HFFc6 (cell line): ENCODE measurements around the gene APP. TPM values are rescaled to one million over a fixed set of nuclear protein-coding genes. Genes with fewer than 3 reads are reported as not detected.

ENCODE experiments used
- DNase-seq: peaks from one replicate; pipeline ENCODE4 v3.0.0-alpha.2; 2018
- H3K27ac Mint-ChIP-seq: 2 replicates; pipeline ENCODE4 v1.8.0; 2020; ENCODE audit warnings: mild to moderate bottlenecking, mixed read lengths
- H3K27me3 Mint-ChIP-seq: 2 replicates; pipeline ENCODE4 v1.8.0; 2021; ENCODE audit warnings: mild to moderate bottlenecking, moderate library complexity, mixed read lengths; ENCODE audit not compliant: insufficient read depth
- H3K36me3 Mint-ChIP-seq: 2 replicates; pipeline ENCODE4 v1.8.0; 2021; ENCODE audit warnings: low read depth, mixed read lengths
- H3K4me1 Mint-ChIP-seq: 2 replicates; pipeline ENCODE4 v1.8.0; 2020; ENCODE audit warnings: low read depth, mixed read lengths
- H3K4me3 Mint-ChIP-seq: 2 replicates; pipeline ENCODE4 v1.8.0; 2020; ENCODE audit warnings: mild to moderate bottlenecking, moderate library complexity, mixed read lengths
- H3K9me3 Mint-ChIP-seq: 2 replicates; pipeline ENCODE4 v1.8.0; 2020; ENCODE audit warnings: mild to moderate bottlenecking, mixed read lengths
- CTCF ChIP-seq: fragments of 200-600 bp; sonication (generic); IDR thresholded peaks from 2 replicates; pipeline ENCODE4 v1.5.0; 2021; ENCODE audit warnings: antibody characterized with exemption, mild to moderate bottlenecking
- total RNA-seq, 6 experiments: library from RNA; stranded (reverse); fragmentation: NEBNext Ultra II Directional; extraction: Animal tissue kit (Norgen Biotek cat#: 25700); gene quantifications; 2 replicates in 1 of 6; 3 replicates in 5 of 6; pipeline ENCODE4 v1.2.3, GENCODE V29; 2021

APP gene
- total RNA-seq, 6 experiments from 2014 or later: 396 to 438 (median 425) TPM

- no peak overlapping the region for H3K27ac Mint-ChIP-seq
- H3K36me3 Mint-ChIP-seq: no peaks in the 10 kb centered on the region
- peaks cover 6% of the 10 kb centered on the region; the same call in 1 of the 2 replicates for H3K27me3 Mint-ChIP-seq
- no peaks in the 10 kb centered on the region for H3K4me1 Mint-ChIP-seq
- no peak overlapping the region for H3K4me3 Mint-ChIP-seq
- TF ChIP-seq CTCF: no peak
- no peak for DNase-seq
- H3K9me3 Mint-ChIP-seq: no peaks in the 10 kb centered on the region
Measured at GRCh38 chr21:25858325-25858724, 312.2 kb downstream of the APP start.

DNA sequence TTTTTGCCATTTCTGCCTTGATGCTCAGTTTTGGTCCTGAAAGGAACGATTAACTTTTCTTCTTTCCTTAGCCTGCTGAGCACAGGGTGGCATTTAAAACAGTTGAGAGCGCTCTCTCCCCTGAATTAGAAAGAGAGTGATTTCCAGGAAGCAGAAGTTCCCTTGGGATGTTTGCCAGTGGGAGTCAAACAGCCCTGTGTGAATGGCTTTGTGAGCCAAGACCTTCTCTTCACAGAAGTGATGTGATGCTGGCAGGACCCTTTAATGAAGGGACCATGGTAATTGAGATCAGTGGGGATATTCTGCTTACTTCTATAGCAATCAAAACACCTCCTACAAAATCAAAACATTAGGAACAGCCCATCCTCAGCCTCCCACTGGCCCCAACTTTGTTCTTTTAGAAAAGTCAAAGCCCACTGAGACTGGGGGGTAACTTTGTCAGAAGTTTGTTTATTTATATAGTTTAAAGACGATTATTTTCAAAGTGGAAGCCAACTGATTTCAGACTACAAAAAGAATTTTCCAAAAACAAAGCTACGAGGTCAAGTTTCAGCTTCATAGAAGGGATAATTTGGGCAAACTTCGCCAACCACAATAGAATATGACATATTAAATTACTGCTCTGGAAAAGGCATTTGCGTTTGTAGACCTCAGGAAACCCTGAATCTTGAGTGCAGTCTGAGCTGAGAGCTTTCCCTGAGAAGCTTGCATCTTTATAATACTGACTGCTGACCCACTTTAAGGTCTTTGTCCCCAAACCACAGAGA lies 313.1 kb downstream of the APP start:
- H3K4me3 Mint-ChIP-seq: no peak overlapping the region
- no peaks in the 10 kb centered on the region for H3K4me1 Mint-ChIP-seq
- H3K9me3 Mint-ChIP-seq: no peaks in the 10 kb centered on the region
- no peaks in the 10 kb centered on the region for H3K36me3 Mint-ChIP-seq
- no peak overlapping the region for H3K27ac Mint-ChIP-seq
- no peak for DNase-seq
- TF ChIP-seq CTCF: no peak
- peaks cover 6% of the 10 kb centered on the region; the same call in 1 of the 2 replicates for H3K27me3 Mint-ChIP-seq

GRCh38 chr21:25855576-25855975 lies 315.0 kb downstream of the APP start:
- H3K9me3 Mint-ChIP-seq: no peaks in the 10 kb centered on the region
- DNase-seq: no peak
- H3K36me3 Mint-ChIP-seq: no peaks in the 10 kb centered on the region
- TF ChIP-seq CTCF: no peak
- peaks cover 9% of the 10 kb centered on the region; the same call in 1 of the 2 replicates for H3K27me3 Mint-ChIP-seq
- H3K4me3 Mint-ChIP-seq: no peak overlapping the region
- H3K4me1 Mint-ChIP-seq: no peaks in the 10 kb centered on the region
- H3K27ac Mint-ChIP-seq: no peak overlapping the region

DNA sequence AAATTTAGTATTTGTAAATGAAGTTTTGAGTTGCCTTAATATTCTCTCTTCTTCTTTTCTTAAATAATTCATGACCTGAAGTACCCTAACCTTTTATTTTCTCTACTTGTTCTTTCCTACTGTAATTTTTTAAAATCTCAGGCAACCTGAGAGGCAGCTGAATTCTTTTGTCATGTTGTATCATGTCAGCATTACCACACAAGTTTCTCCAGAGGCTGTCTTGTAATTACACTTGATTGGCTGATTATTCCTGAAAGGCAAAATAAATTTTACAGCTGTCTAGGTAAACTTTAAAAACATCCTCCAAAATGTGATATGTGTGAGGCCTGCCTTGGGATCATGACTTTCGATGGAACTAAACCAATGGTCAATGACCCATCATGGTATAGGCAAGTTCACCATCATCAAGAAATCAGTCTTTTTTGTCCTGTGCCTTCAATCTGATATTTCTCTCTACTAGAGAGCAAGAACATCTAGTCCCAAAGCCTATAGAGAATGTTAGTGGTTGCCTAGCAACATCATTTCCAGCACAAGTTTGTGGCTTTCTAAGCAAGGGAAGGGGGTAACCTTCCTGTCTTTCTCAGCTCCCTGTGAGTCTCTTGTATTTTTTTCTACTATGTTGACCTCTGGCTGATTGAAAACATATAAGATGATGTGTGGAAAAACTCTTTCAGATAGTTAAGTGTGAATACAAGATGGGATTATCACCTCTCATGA lies 320.3 kb downstream of the APP start:
- Mint-ChIP-seq H3K9me3 (peaks cover 5% of the 10 kb centered on the region; the same call in 1 of the 2 replicates), H3K27ac (no peak overlapping the region), H3K4me3 (no peak overlapping the region), H3K27me3 (peaks cover 5% of the 10 kb centered on the region), H3K4me1 (peaks cover 13% of the 10 kb centered on the region), H3K36me3 (no peaks in the 10 kb centered on the region)
- TF ChIP-seq CTCF: no peak
- no peak for DNase-seq

- H3K27ac Mint-ChIP-seq: no peak overlapping the region
- peaks cover 3% of the 10 kb centered on the region for H3K27me3 Mint-ChIP-seq
- DNase-seq: no peak
- H3K4me1 Mint-ChIP-seq: peaks cover 13% of the 10 kb centered on the region
- H3K36me3 Mint-ChIP-seq: no peaks in the 10 kb centered on the region
- H3K9me3 Mint-ChIP-seq: peaks cover 5% of the 10 kb centered on the region; the same call in 1 of the 2 replicates
- no peak overlapping the region for H3K4me3 Mint-ChIP-seq
- no peak for TF ChIP-seq CTCF
Measured at GRCh38 chr21:25848309-25848708, 322.3 kb downstream of the APP start.
